HPDE6-E6E7 (cell line): Measurements from ENCODE around the gene TRAM2.

Experiments
- DNase-seq: peaks from one replicate; pipeline ENCODE4 v3.0.0; 2011; ENCODE audit warnings: missing footprints; ENCODE audit errors: extremely low spot score

Gene TRAM2

GRCh38 chr6:52595000-52595795, 18.3 kb upstream of the TRAM2 start:
- DNase-seq: peak; percentile 38

GRCh38 chr6:52594221-52594620, 17.4 kb upstream of the TRAM2 start:
- no peak for DNase-seq

DNA sequence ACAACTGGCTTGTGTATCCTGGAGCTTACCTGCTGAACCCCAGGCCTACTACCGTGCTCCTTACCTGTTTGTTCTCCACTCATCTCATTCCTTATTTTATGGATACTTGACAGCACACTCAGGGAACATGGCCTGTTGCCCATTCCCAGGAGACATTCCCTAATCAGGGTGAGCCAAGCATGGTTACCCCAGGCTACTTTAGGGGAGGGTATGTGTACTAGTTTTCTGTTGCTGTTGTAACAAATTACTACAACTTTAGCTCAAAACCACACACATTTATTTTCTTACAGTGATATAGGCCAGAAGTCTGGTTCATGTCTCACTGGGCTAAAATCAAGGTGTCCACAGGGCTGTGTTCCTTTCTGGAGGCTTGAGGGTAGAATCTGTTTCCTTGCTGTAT, 15.0 kb upstream of the TRAM2 start:
- DNase-seq: no peak

GRCh38 chr6:52590152-52590891, 13.5 kb upstream of the TRAM2 start:
- DNase-seq: peak; percentile 28

DNA sequence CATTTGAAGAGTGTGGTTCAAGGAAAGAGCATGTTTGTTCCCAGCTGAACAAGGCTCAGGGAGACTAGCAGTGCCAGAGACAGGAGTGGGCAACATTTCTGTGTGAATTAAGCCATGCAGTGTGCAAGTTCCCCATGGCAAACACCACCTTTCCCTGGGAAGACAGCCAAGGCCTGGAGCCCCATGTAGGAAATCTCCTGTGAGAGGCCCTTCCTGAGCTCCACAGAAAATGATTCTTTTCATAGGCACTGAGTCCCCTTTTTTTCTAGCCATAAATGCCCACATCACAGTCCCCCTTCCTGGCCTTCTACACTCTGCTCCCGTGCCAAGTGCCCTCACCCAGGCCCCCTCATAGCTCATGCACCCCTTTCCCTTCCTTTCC, 11.8 kb upstream of the TRAM2 start:
- no peak for DNase-seq

GRCh38 chr6:52588087-52588709, 11.3 kb upstream of the TRAM2 start:
- no peak for DNase-seq

GRCh38 chr6:52587001-52587400, 10.1 kb upstream of the TRAM2 start:
- no peak for DNase-seq

- no peak for DNase-seq
These were observed 7.3 kb upstream of the TRAM2 start for GRCh38 chr6:52584203-52584602.

DNA sequence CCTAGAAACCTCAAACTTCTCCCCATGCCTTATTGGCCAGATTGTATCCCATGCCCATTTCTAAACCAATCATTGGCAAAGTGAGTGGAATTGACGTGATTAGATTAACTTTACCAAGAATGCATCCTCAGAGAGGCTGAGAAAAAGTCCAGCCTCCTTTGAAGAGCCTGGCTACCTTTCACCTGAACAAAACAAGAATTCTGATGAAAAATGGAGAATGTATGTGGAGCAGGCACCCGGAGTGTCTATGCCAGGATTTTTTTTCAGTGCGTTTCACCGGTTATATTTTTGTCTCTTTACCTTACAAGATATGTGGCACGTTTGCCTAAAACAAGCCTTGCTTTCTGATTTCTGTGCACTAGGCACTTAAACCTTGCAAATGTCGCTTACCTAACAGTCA, 6.1 kb upstream of the TRAM2 start:
- no peak for DNase-seq

GRCh38 chr6:52582446-52582845, 5.6 kb upstream of the TRAM2 start:
- DNase-seq: no peak

DNA sequence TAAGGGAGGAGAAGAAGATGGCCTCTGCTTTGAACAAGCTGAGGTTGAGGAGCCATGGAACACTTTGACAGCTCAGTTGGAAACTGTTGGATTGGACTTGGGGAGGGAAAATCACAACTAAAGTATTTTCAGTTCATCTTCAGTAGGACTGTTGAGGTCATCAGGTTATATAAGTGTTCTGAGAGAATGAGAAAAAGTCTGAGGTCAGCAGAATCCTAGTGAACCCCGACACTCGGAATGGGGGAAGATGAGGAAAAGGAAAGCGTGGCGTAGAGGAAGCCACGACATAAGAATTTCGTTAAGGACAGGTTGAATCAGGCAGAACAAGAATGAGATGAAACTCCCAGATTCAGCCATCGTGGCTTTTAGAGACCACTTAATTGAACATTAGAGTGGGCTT, 4.0 kb upstream of the TRAM2 start:
- DNase-seq: no peak

- DNase-seq: no peak
These were observed 2.3 kb upstream of the TRAM2 start for GRCh38 chr6:52579006-52579660.

DNA sequence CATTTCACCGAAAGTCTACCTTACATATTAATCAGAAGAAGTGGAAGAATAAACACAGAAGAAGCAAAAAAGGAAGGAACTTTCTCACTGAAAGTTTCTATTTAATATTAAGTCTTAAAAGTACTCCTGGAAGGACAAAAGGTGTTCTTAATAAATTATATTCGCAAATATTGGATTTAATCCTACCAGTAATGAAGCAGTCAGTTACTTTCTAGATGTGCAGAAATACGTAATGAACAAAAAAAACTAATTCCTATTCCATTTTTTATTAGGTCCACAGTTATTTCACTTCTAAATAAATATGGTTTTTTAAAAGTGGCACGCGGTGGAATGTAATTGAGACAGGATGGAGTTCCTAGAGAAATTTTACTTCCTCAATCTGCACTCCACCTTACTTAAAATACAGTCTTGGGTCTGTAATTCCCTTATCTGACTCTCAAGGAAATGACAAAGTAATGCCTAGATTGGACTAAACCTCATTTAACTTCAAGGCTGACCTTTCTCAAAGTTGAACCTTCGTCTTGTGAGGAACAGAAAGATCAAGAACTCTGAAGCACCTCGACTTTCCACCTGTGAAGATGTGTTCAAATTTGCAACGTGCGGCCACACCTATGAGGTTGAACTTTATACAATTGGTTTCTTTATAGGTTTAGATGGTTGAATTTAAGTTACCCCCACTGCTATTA, 1.1 kb upstream of the TRAM2 start:
- no peak for DNase-seq

DNA sequence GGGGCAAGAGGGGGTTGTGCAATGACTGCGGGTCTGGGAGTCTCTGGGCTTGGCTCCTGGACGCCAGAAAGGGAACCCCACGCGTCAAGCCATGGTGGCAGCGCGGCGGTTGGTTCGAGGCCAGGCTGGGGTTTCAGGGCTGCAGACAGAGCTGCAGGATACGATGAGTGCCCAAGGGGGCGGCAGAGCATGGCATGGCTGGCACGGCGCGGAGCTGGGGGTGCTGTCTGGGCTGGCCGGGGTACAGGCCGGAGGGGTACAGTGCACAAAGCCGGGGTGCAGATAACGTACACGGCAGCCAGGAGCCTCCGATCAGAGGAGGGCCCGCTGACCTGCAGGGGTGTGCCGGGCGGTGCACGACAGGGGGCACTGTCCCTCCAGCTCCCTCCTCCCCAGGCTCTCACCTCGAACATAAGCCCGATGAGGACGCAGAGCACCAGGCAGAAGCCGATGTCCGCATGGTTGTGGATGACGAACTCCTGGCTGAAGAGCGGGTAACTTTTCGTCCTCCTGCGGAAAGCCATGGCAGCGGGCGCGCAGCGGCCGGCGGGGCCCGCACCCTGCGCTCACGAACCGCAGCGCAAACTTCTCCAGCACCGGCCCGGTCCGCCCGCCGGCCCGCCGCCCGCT, 353 bp downstream of the TRAM2 start:
- DNase-seq: no peak

GRCh38 chr6:52576054-52576391, 837 bp downstream of the TRAM2 start:
- no peak for DNase-seq

GRCh38 chr6:52575502-52575892, 1.4 kb downstream of the TRAM2 start:
- no peak for DNase-seq

DNA sequence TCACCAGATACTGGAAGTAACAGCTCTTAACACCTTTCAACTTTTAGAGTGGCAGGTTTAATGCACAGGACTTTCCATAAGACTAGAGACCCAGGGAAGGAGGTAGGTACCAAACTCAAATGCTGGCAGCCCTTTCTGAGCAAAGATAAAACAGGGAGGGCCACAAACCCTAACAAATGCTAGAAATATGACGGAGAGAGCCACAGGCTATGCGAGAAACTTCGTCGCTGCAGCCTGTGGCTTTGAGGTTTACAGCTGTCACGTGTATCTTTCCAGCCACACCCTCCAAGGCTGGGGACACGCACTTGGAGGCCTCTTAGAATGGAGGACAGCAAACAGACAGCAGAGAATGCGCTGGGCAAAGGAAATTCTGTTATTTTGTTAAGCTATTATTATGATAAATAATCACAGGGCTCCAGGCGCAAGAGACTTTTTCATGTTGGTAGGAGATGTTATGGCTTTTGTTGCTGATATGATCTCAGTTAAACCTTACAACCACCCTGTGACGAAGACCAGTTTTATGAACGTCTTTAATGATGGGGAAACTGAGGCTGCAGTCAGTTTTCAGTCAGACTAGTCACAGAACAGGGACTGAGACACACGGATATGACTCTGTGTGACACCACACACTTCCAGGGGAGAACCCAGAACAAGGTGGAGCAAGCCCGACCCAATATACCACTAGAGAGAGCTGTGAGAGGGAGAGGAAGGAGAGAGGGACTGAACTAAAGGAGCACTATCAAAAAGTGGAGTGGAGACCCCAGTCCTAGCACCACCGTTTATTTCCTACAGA, 2.0 kb downstream of the TRAM2 start:
- DNase-seq: no peak

GRCh38 chr6:52573295-52573694, 3.6 kb downstream of the TRAM2 start:
- DNase-seq: no peak

GRCh38 chr6:52572536-52572935, 4.3 kb downstream of the TRAM2 start:
- DNase-seq: no peak

- no peak for DNase-seq
These were observed 5.6 kb downstream of the TRAM2 start for GRCh38 chr6:52571099-52571755.
